Neuron (in vitro differentiated cells): Measurements from ENCODE around the gene ARSJ.

Source experiments
- H2AFZ ChIP-seq: one replicate; pipeline ENCODE4 v1.6.1; 2013; ENCODE audit warnings: low read depth, mild to moderate bottlenecking, inconsistent platforms, low read length, moderate library complexity
- H3K27me3 ChIP-seq: one replicate; pipeline ENCODE4 v1.6.1; 2013; ENCODE audit warnings: low read length; ENCODE audit not compliant: insufficient read depth
- H3K36me3 ChIP-seq: one replicate; pipeline ENCODE4 v1.6.1; 2013; ENCODE audit warnings: low read length; ENCODE audit not compliant: insufficient read depth
- H3K4me1 ChIP-seq: one replicate; pipeline ENCODE4 v1.6.1; 2013; ENCODE audit warnings: low read length; ENCODE audit not compliant: insufficient read depth
- H3K4me3 ChIP-seq: 2 replicates; pipeline ENCODE4 v1.5.1; 2013; ENCODE audit warnings: mild to moderate bottlenecking, low read length, moderate library complexity
- H3K9me3 ChIP-seq: one replicate; pipeline ENCODE4 v1.6.1; 2013; ENCODE audit warnings: low read length

The ARSJ gene

GRCh38 chr4:113872426-113873260 is 106.8 kb downstream of the ARSJ start:
- Histone ChIP-seq H3K4me3 (no peak overlapping the region), H3K27me3 (no peaks in the 10 kb centered on the region), H3K9me3 (no peaks in the 10 kb centered on the region), H3K4me1 (no peaks in the 10 kb centered on the region), H3K36me3 (no peaks in the 10 kb centered on the region), H2AFZ (no peak overlapping the region)

- Histone ChIP-seq H3K4me3 (no peak overlapping the region), H2AFZ (no peak overlapping the region), H3K9me3 (no peaks in the 10 kb centered on the region), H3K36me3 (no peaks in the 10 kb centered on the region), H3K4me1 (no peaks in the 10 kb centered on the region), H3K27me3 (no peaks in the 10 kb centered on the region)
Observed at GRCh38 chr4:113871080-113871479, 108.4 kb downstream of the ARSJ start.

DNA sequence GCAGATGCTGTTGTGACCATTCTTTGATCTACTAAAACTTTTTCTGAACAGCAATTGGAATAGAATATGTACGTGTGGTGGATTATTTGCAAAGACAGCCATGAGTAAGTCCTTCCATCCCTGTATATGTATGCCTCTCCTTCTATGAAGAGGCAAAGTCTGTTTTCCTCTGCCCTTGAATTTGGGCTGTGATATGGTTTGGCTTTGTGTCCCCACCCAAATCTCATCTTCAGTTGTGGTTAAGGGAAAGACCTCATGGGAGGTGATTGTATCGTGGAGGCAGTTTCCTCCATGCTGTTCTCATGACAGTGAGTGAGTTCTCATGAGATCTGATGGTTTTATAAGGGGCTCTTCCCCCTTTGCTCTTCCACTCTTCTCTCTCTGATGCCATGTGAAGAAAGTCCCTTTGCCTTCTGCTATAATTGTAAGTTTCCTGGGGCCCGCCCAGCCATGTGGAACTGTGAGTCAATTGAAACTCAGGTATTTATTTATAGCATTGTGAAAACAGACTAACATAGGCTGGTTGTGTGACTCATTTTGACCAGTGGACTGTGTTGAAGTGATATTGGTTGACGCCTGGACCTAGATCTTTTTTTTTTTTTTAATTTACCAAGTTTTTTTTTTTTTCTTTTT is 109.6 kb downstream of the ARSJ start:
- H3K4me1 ChIP-seq = no peaks in the 10 kb centered on the region
- H2AFZ ChIP-seq = no peak overlapping the region
- H3K27me3 ChIP-seq = no peaks in the 10 kb centered on the region
- no peaks in the 10 kb centered on the region for H3K36me3 ChIP-seq
- H3K4me3 ChIP-seq = no peak overlapping the region
- H3K9me3 ChIP-seq = no peaks in the 10 kb centered on the region

DNA sequence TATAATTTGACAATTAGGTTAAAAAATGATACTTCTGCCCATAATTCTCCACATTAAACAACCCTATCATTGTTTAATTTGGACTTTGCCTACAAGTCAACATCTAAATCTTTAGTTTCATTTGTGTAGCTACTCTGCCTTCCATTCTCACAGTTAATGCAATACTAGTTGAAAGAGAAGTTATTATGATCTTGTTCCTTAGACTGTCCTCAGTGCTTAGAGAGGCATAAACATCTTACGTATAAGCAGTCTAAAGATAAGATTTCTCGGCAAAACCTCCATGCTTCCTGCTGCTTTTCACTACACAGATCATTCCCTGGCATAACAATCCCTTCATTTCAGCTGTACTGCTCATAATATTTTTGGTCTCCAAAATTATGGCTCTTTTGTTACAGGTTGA is 112.8 kb downstream of the ARSJ start:
- H3K36me3 ChIP-seq = no peaks in the 10 kb centered on the region
- no peaks in the 10 kb centered on the region for H3K9me3 ChIP-seq
- no peak overlapping the region for H2AFZ ChIP-seq
- no peak overlapping the region for H3K4me3 ChIP-seq
- no peaks in the 10 kb centered on the region for H3K27me3 ChIP-seq
- no peaks in the 10 kb centered on the region for H3K4me1 ChIP-seq

DNA sequence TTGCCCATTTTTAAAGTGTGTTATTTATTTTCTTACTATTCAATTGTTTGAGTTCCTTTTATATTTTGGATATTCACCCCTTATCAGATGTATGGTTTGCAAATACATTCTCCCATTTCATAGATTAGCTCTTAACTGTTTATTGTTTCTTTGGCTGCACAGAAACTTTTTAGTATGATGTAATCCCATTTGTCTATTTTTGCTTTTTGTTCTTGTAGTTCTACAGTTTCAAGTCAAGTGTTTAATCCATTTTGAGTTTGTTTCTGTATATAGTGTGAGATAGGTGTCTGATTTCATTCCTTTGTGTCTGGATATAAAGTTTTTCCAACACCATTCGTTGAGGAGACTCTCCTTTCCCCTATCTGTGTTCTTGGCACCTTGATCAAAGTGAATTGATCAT is 120.5 kb downstream of the ARSJ start:
- Histone ChIP-seq H3K4me1 (no peaks in the 10 kb centered on the region), H3K4me3 (no peak overlapping the region), H3K27me3 (no peaks in the 10 kb centered on the region), H3K9me3 (no peaks in the 10 kb centered on the region), H3K36me3 (no peaks in the 10 kb centered on the region), H2AFZ (no peak overlapping the region)

GRCh38 chr4:113851816-113852215 is 127.6 kb downstream of the ARSJ start:
- Histone ChIP-seq H3K4me1 (no peaks in the 10 kb centered on the region), H2AFZ (no peak overlapping the region), H3K36me3 (no peaks in the 10 kb centered on the region), H3K27me3 (no peaks in the 10 kb centered on the region), H3K4me3 (no peak overlapping the region), H3K9me3 (no peaks in the 10 kb centered on the region)
